ENCODE data around the gene CANT1. TPM values are rescaled to one million over a fixed set of nuclear protein-coding genes. Genes with fewer than 3 reads are reported as not detected.

The CANT1 gene
- total and polyA plus RNA-seq, 2 of the 13 experiments (the other 11 are each of a cell fraction or from before 2014, with no cell fraction given): 34.1 to 42.1 TPM

- TF ChIP-seq ZNF639 (CRISPR knock-in tag; conservative IDR thresholded peaks at IDR 0.05) (no peak), NBN (conservative IDR thresholded peaks at IDR 0.05) (no peak), EEA1 (CRISPR knock-in tag; IDR thresholded peaks at IDR 0.05; ENCODE audit: borderline replicate concordance) (no peak), MLX (CRISPR knock-in tag; IDR thresholded peaks at IDR 0.05) (no peak), ZNF362 (CRISPR knock-in tag; IDR thresholded peaks at IDR 0.05; ENCODE audit: borderline replicate concordance) (no peak), ZNF274 (CRISPR knock-in tag; IDR thresholded peaks at IDR 0.05) (peak; percentile 37; the same call in 1 of the 2 replicates), ZNF33A (CRISPR knock-in tag; IDR thresholded peaks at IDR 0.05; ENCODE audit: borderline replicate concordance) (no peak), FOXO4 (CRISPR knock-in tag; conservative IDR thresholded peaks at IDR 0.05) (no peak), ATRX (CRISPR knock-in tag; IDR thresholded peaks at IDR 0.05; ENCODE audit: borderline replicate concordance) (no peak), MXD3 (CRISPR knock-in tag; IDR thresholded peaks at IDR 0.05) (peak; percentile 36; the same call in 1 of the 2 replicates), DDIT3 (CRISPR knock-in tag; IDR thresholded peaks at IDR 0.05) (no peak), CSRNP1 (CRISPR knock-in tag; IDR thresholded peaks at IDR 0.05) (no peak), FOXC1 (CRISPR knock-in tag; IDR thresholded peaks at IDR 0.05; ENCODE audit: borderline replicate concordance) (no peak), MYNN (CRISPR knock-in tag; IDR thresholded peaks at IDR 0.05; ENCODE audit: low read depth) (peak; percentile 29; the same call in 1 of the 2 replicates), ZNF17 (CRISPR knock-in tag; IDR thresholded peaks at IDR 0.05) (no peak), RARA (CRISPR knock-in tag; IDR thresholded peaks at IDR 0.05) (peak; percentile 4; the same call in 1 of the 2 replicates), MTF1 (CRISPR knock-in tag; IDR thresholded peaks at IDR 0.05) (no peak), PBX2 (CRISPR knock-in tag; IDR thresholded peaks at IDR 0.05) (no peak), ELF4 (CRISPR knock-in tag; IDR thresholded peaks at IDR 0.05; ENCODE audit: borderline replicate concordance) (no peak), ZNF891 (CRISPR knock-in tag; IDR thresholded peaks at IDR 0.05) (no peak), BCL3 (CRISPR knock-in tag; IDR thresholded peaks at IDR 0.05) (no peak; the same call in 1 of the 2 replicates)
Measured at GRCh38 chr17:78980624-78980972, 29.0 kb downstream of the CANT1 start (continued).
